HPDE6-E6E7 (cell line): ENCODE data around the gene ZNF853.
"Not testable (repeated sequence)": the region's sequence is repeated elsewhere in the genome, so short reads cannot be mapped to it uniquely, and the experiment has no call there.

Source experiments
- DNase-seq: peaks from one replicate; pipeline ENCODE4 v3.0.0; 2011; ENCODE audit warnings: missing footprints; ENCODE audit errors: extremely low spot score

ZNF853 gene

GRCh38 chr7:6614953-6615722 is at the start of gene ZNF853:
Gene ZNF853, plus strand, starts transcription at chr7:6615610. Its CDS starts 565 bp downstream, at chr7:6616175.
- no peak for DNase-seq

- no peak for DNase-seq
Measured at GRCh38 chr7:6565655-6566054, 49.8 kb upstream of the ZNF853 start.

- DNase-seq = no peak
Measured at GRCh38 chr7:6567886-6568285, 47.5 kb upstream of the ZNF853 start.

- no peak for DNase-seq
Measured at GRCh38 chr7:6571160-6571779, 44.1 kb upstream of the ZNF853 start.

GRCh38 chr7:6575281-6576023 is 40.0 kb upstream of the ZNF853 start:
- DNase-seq = no peak

- no peak for DNase-seq
Measured at GRCh38 chr7:6576024-6576866, 39.2 kb upstream of the ZNF853 start.

- not testable (repeated sequence) for DNase-seq
Measured at GRCh38 chr7:6576867-6577368, 38.5 kb upstream of the ZNF853 start.

- peak; percentile 90 for DNase-seq
Measured at GRCh38 chr7:6577369-6578113, 37.9 kb upstream of the ZNF853 start, which contains the start of gene ZDHHC4. Gene ZDHHC4, plus strand, starts transcription at chr7:6577454. Its CDS starts 3,108 bp downstream, at chr7:6580562.

- DNase-seq = no peak
Measured at GRCh38 chr7:6578114-6579084, 37.0 kb upstream of the ZNF853 start.

GRCh38 chr7:6579446-6579845 is 36.0 kb upstream of the ZNF853 start:
- no peak for DNase-seq

- not testable (repeated sequence) for DNase-seq
Measured at GRCh38 chr7:6585746-6586432, 29.5 kb upstream of the ZNF853 start.

GRCh38 chr7:6588566-6588965 is 26.8 kb upstream of the ZNF853 start:
- no peak for DNase-seq

- no peak for DNase-seq
Measured at GRCh38 chr7:6589151-6589828, 26.1 kb upstream of the ZNF853 start.

- peak; percentile 71 for DNase-seq
Measured at GRCh38 chr7:6589829-6590644, 25.4 kb upstream of the ZNF853 start, which contains the start of gene INTS15. Gene INTS15, plus strand, starts transcription at chr7:6590021. Its CDS starts 263 bp downstream, at chr7:6590284.

GRCh38 chr7:6590645-6591110 is 24.7 kb upstream of the ZNF853 start:
- DNase-seq = no peak

- no peak for DNase-seq
Measured at GRCh38 chr7:6600093-6600492, 15.3 kb upstream of the ZNF853 start.

- DNase-seq = no peak
Measured at GRCh38 chr7:6604458-6604857, 11.0 kb upstream of the ZNF853 start.
